ENCODE measurements around the gene INO80.

INO80 gene

DNA sequence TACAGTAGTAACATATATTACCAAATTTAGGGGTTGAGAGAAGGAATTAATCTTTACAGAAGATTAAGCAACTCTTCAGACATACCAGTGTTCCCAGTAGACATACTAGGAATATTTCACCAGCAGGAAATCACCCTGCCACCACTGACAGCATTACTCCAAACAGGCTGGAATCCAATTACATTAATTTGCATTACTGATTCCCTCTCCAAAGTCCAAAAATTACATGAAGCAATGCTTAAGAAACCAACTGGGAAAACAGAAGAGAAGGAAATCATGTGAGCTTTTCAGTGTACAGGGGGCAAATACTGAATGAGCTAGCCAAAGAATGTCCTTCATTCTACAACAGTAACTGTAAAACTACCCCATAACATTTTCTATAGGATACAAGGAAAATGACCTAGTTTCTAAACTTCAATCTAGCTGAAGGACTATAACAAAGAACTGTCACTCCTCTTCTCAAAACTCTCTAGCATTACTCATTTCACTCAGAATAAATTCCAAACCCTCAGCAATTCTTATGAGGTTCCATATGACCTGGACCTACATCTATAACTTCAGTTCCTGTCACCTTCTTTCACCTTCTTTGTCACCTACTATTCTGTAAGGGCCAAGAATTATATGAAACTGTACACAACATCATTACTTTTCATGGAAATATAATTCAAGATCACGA lies 72.7 kb downstream of the INO80 start:
- TF ChIP-seq, protein P1, sequence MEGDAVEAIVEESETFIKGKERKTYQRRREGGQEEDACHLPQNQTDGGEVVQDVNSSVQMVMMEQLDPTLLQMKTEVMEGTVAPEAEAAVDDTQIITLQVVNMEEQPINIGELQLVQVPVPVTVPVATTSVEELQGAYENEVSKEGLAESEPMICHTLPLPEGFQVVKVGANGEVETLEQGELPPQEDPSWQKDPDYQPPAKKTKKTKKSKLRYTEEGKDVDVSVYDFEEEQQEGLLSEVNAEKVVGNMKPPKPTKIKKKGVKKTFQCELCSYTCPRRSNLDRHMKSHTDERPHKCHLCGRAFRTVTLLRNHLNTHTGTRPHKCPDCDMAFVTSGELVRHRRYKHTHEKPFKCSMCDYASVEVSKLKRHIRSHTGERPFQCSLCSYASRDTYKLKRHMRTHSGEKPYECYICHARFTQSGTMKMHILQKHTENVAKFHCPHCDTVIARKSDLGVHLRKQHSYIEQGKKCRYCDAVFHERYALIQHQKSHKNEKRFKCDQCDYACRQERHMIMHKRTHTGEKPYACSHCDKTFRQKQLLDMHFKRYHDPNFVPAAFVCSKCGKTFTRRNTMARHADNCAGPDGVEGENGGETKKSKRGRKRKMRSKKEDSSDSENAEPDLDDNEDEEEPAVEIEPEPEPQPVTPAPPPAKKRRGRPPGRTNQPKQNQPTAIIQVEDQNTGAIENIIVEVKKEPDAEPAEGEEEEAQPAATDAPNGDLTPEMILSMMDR (IDR thresholded peaks at IDR 0.05; ENCODE audit: low read depth, low read length), result no peak
- peak; percentile 58 for DNase-seq (ENCODE audit: extremely low read depth, low read depth)

DNA sequence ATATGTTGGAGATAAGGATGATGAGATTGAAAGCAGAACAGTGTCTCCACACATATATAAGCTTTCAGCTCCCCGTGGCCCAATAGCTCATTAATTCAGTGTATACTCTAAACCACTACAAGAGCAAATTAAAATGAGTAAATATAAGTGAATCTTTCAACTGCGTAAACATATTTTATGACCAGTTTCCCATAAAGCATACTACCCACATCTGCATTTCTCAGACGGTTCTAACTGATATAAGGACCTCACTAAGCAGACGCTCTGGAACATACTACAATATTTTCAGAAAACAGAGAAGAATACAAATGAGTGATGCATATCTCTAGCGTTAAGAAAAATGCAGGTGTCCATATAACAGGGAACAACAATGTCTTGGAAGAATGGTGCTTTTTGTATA lies 73.2 kb downstream of the INO80 start:
- TF ChIP-seq, protein P1 (IDR thresholded peaks at IDR 0.05; ENCODE audit: low read depth, low read length), result no peak

DNA sequence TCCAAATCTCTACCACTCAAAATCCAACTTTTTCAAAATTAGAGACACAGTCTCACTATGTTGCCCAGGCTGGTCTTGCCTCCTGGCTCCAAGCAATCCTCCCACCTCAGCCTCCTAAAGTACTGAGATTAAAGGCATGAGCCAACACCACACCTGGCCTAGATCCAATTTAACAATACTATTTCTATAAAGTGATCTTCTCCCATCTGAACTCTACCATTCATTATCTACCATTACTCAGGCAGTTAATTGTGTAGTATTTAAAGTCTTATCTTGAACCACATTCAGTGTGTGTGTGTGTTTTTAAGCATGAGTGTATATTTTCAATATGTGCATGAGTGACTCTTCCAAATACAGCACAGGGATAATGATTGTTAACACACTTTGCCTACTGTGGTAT lies 77.0 kb downstream of the INO80 start:
- TF ChIP-seq, protein P1 (IDR thresholded peaks at IDR 0.05; ENCODE audit: low read depth, low read length), result no peak
- no peak for DNase-seq (ENCODE audit: extremely low read depth, low read depth)

More for the DNA sequence above, 73.2 kb downstream of the INO80 start:
- DNase-seq (ENCODE audit: extremely low read depth, low read depth), result no peak

DNA sequence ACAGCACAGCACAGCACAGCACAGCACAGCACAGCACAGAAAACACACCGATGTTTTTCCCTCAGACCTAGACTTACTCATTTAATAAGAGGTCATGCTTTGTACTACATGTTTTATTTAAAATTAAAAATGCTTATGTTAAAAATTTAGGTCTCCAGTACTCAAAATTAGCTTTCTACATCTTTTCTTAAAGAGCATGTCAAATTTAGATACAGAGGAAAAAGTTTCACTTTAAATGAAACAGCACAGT lies 84.1 kb downstream of the INO80 start:
- DNase-seq (ENCODE audit: extremely low read depth, low read depth), result no peak
- TF ChIP-seq, protein P1 (IDR thresholded peaks at IDR 0.05; ENCODE audit: low read depth, low read length), result no peak

DNA sequence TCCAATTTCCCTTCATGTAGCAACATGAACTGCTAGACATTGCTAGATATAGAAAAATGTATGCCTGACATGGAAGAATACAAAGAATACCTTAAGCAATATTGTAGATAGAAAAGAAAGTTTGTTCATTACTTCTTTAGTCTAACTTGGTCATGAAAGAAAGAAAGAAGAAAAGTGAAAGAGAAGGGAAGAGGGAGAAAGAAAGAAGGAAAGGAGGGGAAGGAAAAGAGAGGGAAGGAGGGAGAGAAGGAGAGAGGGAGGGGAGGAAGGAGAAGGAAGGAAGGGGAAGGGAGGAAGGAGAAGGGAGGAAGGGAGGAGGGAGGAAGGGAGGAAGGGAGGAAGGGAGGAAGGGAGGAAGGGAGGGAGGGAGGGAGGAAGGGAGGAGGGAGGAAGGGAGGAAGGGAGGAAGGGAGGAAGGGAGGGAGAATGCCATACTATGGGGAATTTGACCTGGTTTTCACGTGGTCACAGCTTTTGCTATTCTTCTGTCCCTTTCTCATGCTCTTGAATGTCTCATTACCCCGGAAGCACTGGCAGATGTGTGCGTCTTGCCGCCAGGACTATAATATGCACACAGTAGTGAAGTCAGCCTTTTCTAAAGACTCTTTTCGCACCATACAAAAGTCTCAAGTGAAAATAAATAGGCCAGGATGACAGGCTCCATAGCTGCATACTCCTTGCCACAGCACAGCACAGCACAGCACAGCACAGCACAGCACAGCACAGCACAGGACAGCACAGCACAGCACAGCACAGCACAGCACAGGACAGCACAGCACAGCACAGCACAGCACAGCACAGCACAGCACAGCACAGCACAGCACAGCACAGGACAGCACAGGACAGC lies 84.6 kb downstream of the INO80 start:
- no peak for DNase-seq (ENCODE audit: extremely low read depth, low read depth)
- TF ChIP-seq, protein P1 (IDR thresholded peaks at IDR 0.05; ENCODE audit: low read depth, low read length), result no peak

DNA sequence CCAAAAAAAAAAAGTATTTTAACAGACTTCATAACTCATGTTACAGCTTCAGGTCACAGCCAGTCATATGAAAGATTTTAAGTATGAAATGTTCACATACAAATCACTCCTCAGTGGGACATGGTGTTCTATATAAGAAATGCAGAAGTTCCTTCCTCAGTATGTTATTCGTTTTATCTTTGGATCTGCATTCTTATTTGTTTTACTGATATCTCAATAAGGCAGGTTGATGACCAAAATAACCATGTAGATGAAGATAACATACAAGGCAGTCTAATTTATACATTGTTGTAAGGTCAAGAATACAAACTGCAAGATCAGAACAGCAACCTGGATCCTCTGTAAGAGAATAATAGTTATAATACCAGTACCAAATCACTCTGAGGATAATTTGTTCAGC lies 87.2 kb downstream of the INO80 start:
- TF ChIP-seq, protein P1 (IDR thresholded peaks at IDR 0.05; ENCODE audit: low read depth, low read length), result no peak
- no peak for DNase-seq (ENCODE audit: extremely low read depth, low read depth)

DNA sequence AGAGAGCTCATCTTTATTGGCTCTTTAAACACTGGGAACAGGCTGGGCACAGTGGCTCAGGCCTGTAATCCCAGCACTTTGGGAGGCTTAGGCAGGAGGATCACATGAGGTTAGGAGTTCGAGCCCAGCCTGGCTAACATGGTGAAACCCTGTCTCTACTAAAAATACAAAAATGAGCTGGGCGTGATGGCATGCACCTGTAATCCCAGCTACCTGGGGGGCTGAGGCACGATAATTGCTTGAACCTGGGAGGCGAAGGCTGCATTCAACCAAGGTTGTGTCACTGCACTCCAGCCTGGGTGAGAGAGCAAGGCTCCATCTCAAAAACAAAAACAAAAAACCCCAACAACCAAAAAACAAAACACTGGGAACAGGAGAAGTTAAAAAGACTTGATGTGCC lies 90.7 kb downstream of the INO80 start:
- TF ChIP-seq, protein P1 (IDR thresholded peaks at IDR 0.05; ENCODE audit: low read depth, low read length), result no peak
- no peak for DNase-seq (ENCODE audit: extremely low read depth, low read depth)
